ENCODE data around the gene ELP2.
A peak's percentile ranks its signal among the peaks of the same experiment; 100 is the strongest.
"Not testable (repeated sequence)": the region's sequence is repeated elsewhere in the genome, so short reads cannot be mapped to it uniquely, and the experiment has no call there.

Gene ELP2

DNA sequence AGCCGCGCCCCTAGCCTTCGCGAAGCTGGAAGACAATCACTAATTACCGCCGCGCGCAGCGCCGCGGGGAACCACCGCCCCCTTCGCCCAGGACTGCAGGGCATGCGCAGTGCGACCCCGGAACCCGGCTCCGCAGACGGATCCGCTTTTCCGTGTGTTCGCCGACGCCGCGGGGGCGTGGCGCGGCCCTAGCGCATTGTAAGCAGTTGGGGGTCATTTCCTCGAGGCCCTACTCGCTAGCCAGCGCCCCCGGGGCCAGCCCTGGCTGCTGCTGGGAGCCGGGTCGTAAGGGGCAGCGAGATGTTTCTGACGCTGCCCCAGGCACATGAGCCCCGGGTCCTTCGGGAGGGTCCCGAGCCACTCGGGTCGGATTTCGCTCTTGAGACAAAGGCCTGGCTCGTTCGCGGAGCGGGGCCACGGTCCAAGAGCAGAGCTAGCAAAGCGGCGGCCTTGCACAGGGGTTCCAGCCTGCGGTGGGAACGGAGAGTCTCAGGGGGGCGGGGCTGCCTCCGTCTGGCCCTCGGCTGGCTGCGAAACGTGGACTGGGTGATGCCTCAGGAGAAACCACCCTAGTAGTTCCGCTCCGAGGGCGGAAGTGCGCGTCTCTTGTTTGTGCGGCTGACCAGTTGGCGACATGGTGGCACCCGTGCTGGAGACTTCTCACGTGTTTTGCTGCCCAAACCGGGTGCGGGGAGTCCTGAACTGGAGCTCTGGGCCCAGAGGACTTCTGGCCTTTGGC is at the start of gene ELP2, which contains the start of gene SLC39A6:
TSS of gene ELP2 (plus strand) at position 600 of the 739 bp plus-strand sequence. CDS start at position 635, 35 bp downstream.
TSS of gene SLC39A6 (minus strand) at position 41 of the 739 bp plus-strand sequence. CDS start 2,333 bp downstream, outside the sequence.
- DNase-seq, result peak; percentile 94

DNA sequence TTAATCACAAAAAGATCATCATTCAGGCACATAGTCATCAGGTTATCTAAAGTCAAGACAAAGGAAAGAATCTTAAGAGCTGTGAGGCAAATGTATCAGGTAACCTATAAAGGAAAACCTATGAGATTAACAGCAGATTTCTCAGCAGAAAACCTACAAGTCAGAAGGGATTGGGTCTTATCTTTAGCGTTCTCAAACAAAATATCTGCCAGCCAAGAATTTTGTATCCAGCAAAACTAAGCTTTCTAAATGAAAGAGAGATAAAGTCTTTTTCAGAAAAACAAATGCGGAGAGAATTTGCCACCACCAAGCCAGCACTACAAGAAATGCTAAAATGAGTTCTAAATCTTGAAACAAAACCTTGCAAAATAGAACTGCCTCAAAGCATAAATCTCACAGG is 48.6 kb upstream of the ELP2 start:
- not testable (repeated sequence) for DNase-seq

GRCh38 chr18:36083729-36084128 is 46.0 kb upstream of the ELP2 start:
- DNase-seq, result no peak

DNA sequence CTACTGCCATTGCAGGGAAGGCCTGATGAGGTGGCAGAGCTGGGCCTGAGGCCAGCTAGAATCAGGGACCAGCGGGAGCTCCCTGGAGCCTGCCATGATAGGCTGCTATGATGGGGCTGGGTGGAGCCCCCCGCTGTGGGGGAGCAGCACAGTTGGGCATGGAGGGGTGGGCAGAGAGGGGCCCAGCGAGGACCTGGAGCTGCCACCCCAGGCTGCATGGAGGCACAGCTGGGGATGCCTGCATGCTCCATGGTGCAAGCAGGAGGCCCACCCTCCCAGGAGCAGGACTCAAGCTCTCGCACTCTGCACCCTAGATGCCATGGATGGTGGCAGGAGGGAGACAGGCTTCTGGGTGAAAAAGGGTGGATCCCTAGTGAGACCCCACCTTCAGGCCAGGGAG is 44.5 kb upstream of the ELP2 start:
- DNase-seq, result no peak

DNA sequence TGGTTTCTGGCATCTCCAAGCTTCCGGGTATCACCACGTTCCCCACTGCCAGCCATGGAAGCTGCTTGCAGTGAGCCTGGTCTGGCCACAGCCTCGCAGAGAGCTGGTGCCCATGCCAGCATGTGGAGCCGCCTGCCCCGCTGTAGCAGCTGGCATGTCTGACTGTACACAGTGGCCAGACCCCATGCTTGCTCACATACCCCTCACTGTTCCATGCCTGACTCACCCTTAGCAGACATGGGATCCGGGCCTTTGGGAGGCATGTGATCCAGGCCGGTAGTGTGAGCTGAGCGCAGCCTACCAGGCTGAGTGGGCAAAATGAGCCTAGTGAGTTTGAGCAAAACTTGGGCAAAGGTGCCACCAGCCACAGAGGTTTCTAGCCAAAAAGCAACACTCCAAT is 43.5 kb upstream of the ELP2 start:
- DNase-seq, result no peak

- DNase-seq, result no peak
Measured at GRCh38 chr18:36088256-36088655, 41.4 kb upstream of the ELP2 start.

DNA sequence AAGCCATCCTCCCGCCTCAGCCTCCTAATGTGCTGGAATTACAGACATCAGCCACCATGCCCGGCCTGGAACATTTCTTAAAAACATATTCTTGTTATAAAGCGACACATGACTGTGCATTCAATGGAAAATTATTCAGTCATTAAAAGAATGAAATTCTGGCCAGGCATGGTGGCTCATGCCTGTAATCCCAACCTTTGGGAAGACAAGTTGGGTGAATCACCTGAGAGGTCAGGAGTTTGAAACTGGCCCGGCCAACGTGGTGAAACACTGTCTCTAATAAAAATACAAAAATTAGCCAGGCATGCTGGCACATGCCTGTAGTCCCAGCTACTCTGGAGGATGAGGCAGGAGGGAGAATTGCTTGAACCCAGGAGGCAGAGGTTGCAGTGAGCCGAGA is 40.7 kb upstream of the ELP2 start:
- DNase-seq, result no peak

DNA sequence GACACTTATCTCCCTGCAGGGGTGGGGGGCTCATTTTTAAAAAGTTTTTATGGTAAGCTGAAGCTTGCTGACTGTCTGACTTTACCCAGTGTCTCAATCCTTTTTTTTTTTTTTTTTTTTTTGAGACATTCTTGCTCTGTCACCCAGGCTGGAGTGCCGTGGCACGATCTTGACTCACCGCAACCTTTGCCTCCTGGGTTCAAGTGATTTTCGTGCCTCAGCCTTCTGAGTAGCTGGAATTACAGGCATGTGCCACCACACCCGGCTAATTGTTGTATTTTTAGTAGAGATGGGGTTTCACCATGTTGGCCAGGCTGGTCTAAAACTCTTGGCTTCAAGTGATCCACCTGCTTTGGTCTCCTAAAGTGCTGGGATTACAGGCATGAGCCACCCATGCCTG is 37.6 kb upstream of the ELP2 start:
- DNase-seq, result not testable (repeated sequence)

GRCh38 chr18:36094431-36094830 is 35.3 kb upstream of the ELP2 start:
- no peak for DNase-seq

DNA sequence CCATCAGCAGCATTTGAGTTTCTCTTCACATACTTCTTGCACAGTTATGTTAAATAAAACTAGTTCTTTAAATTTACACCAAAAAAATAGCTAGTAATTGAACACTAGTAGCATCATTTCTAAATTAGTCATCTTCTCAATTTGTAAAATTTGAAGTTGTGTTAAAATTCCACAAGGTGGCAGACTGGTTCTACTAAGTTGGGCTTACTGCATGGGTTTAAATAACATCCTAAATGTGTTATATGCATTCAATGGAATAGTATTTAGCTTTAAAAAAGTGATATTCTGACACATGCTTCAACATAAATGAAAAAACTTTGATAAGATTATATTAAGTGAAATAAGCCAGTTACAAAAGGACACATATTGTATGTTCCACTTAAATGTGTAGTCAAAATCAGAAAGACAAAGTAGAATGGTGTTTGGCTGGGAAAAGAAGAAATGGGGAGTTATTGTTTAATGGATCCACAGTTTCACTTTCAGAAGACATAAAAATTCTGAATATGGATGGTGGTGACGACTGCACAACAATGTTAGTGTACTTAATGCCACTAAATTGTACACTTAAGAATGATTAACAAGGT is 33.7 kb upstream of the ELP2 start:
- no peak for DNase-seq

DNA sequence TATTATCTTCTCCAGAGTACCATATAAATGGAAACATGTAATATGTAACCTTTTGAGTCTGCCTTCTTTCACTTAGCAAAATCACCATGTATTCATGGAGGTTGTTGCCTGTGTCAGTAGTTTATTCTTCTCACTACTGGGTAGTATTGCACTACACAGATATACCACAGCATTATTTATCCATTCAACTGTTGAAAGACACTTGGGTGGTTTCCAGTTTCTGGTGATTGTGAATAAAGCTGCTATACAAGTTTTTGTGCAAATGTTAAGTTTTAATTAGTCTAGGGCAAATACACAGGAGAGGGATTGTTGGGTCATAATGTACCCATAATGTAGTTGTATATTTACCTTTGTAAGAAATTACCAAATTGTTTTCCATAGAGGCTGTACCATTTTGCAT is 32.7 kb upstream of the ELP2 start:
- DNase-seq, result no peak

DNA sequence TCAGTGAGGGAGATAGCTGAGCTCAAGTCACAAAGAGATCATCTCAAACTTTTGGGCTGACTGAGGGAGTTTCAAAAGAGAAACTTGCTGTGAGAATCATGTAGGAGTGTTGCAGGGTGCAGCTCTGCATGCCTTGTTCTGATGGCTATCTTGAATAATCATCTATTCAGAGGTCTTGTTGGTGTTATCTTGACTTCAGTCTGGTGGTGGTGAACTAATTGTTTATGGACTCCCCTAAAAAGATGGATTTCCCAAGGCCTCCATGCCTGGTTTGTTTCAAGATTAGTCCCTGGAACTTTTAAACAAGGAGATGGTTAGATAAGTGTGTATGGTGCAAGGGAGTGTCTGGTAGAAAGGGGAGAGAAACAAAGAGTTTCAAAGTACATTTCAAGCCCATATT is 30.4 kb upstream of the ELP2 start:
- no peak for DNase-seq

GRCh38 chr18:36101943-36102342 is 27.8 kb upstream of the ELP2 start:
- no peak for DNase-seq

DNA sequence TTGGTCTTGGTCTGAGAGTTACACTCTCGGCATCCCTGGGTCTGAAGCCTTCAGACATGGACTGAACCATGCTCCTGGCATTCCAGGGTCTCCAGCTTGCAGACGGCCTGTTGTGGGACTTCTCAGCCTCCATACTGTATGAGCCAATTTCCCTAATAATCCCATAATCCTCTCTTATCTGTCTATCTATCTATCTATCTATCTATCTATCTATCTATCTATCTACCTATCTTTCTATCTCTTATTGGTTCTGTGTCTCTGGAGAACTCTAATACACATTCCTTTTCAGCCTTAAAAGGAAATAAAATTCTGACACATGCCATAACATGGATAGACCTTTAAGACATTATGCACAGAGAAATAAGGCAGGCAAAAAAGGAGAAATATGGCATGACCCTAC is 24.9 kb upstream of the ELP2 start:
- no peak for DNase-seq

GRCh38 chr18:36107477-36107876 is 22.2 kb upstream of the ELP2 start:
- DNase-seq, result no peak

DNA sequence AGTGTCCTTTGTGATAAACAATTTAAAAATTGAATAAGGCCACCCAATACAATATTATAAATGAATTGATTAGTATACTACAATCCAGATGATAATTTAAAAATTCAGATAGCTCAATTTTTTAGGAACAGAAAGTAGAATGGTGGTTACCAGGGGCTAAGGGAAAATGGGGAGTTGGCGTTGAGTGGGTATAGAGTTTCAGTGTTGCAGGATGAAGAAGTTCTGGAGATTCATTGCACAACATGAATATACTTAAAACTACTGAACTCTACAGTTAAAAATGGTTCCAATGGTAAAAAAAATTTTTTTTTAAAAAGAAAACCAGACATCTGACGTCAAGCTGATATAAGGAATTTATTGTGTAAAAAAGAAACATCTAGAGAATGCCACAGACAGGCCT is 21.5 kb upstream of the ELP2 start:
- DNase-seq, result no peak

DNA sequence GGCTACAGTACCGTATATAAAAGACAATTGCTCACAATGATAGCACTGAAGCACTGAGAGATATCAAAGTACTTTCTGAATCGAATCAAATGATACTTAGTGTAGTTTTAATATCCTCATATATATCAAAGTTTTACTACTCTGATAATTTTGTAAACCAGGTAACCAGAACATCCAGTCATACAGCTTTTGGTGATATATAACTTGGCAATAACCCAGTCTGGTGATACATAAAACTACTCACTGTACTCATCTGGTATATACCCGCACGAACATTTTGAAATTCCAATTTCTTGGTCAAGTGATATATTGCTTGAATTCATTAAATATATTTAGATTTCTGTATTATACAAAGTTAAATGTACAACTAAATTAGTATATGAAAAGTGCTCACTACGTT is 21.1 kb upstream of the ELP2 start:
- DNase-seq, result no peak

DNA sequence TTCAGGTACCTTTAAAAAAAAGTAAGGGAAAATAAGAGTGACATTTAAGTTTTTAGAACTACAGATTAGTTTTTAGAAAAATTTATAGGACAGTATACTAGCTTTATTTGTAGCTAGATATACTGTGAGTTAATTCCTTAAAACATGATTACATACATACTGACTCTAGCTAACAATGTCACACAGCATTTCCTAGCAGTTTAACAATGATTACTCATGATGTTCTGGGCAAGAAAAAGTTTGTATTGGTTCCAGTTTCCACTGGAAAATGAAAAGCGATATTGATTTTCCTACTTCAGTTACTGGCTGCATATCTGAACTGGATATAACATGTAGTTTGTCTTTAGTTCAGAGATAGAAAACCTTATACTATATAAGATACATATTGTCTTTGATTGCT is 20.0 kb upstream of the ELP2 start:
- no peak for DNase-seq

- no peak for DNase-seq
Measured at GRCh38 chr18:36112302-36112701, 17.4 kb upstream of the ELP2 start.

- no peak for DNase-seq
Measured at GRCh38 chr18:36114251-36114650, 15.4 kb upstream of the ELP2 start.

- no peak for DNase-seq
Measured at GRCh38 chr18:36114738-36115137, 15.0 kb upstream of the ELP2 start.

DNA sequence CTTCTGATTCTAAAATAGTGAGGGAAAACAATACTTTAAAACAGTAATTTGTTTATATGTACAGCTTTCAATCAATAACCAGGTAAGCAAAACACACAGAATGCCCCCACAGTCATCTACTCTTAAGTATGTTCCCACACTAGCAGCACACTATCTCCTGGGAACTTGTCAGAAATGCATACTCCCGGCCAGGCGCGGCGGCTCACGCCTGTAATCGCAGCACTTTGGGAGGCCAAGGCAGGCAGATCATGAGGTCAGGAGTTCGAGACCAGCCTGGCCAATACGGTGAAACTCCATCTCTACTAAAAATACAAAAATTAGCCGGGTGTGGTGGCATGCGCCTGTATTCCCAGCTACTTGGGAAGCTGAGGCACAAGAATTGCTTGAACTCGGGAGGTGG is 12.9 kb upstream of the ELP2 start:
- DNase-seq, result not testable (repeated sequence)

- no peak for DNase-seq
Measured at GRCh38 chr18:36120297-36120696, 9.4 kb upstream of the ELP2 start.

DNA sequence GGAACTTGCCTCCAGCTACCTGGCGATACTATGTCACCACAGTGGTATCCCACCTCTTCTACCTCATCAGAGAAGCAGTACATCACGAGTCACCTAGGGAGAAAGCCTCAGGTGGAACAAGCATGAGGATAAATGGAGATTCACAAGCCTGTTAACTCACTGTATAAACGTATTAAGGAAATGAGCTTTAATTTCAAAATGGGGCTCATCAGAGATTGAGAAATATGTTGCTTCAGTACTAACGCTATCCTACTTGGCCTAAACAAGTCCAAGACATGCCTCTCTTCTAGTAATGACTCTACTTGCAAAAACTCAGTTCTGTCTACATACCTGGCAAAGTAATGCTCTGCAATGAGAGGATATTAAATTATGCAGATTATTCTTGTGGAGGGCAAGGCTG is 4.9 kb upstream of the ELP2 start:
- DNase-seq, result no peak

DNA sequence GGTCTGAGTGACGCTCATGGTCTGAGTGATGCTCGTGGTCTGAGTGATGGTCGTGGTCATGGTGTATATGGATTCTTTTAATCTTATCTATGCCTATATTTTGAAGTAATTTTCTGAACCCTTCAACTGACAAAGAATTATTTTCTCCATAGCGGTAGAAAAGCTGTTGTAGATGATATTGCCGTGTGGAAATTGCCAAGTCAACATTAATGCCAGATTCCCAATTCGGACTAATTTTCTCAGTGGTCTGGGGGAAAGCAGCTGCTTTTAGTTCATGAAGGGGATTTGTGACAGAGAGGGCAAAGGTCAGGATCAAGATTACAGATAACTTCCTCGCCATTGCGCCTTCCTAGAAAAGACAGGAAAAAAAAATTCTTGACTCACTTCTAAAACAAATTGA is 3.0 kb upstream of the ELP2 start:
- no peak for DNase-seq

Data from stimulated activated CD4-positive, alpha-beta T cell treated with anti-CD3 and anti-CD28 coated beads, Interleukin-12 subunit alpha, Interleukin-12 subunit beta, amount 100 ng/mL, for 4 hours (primary cell).